KMS-11 (cell line): ENCODE data around the gene ZNF45.

Experiments
- H2AFZ ChIP-seq: fragments of 200-600 bp; sonication (generic); 2 replicates; pipeline ENCODE4 v1.6.1; 2016; ENCODE audit warnings: antibody characterized with exemption, mixed run types, low read depth
- H3K27ac ChIP-seq: fragments of 200-600 bp; sonication (generic); 2 replicates; pipeline ENCODE4 v1.6.1; 2016; ENCODE audit warnings: mild to moderate bottlenecking, mixed run types
- H3K27me3 ChIP-seq: fragments of 200-600 bp; sonication (generic); 2 replicates; pipeline ENCODE4 v1.6.1; 2017; ENCODE audit warnings: mild to moderate bottlenecking, low read depth, mixed run types, moderate library complexity; ENCODE audit not compliant: insufficient read depth
- H3K36me3 ChIP-seq: fragments of 200-600 bp; sonication (generic); 2 replicates; pipeline ENCODE4 v1.6.1; 2017; ENCODE audit warnings: mild to moderate bottlenecking, mixed run types; ENCODE audit not compliant: insufficient read depth
- H3K4me1 ChIP-seq: fragments of 200-600 bp; sonication (generic); 2 replicates; pipeline ENCODE4 v1.6.1; 2016; ENCODE audit warnings: mild to moderate bottlenecking, low read depth, mixed run types; ENCODE audit not compliant: poor library complexity, severe bottlenecking
- H3K4me2 ChIP-seq: fragments of 200-600 bp; sonication (generic); 2 replicates; pipeline ENCODE4 v1.7.0; 2016; ENCODE audit warnings: mild to moderate bottlenecking, mixed run types
- H3K4me3 ChIP-seq: fragments of 200-600 bp; sonication (generic); IDR thresholded peaks from 2 replicates; pipeline ENCODE4 v1.6.1; 2017; ENCODE audit warnings: low read depth, low read length, mixed read lengths; ENCODE audit not compliant: insufficient read depth
- H3K79me2 ChIP-seq: fragments of 200-600 bp; sonication (generic); 2 replicates; pipeline ENCODE4 v1.6.1; 2016; ENCODE audit warnings: low read depth, mixed run types; ENCODE audit not compliant: insufficient read depth
- H3K9ac ChIP-seq: fragments of 200-600 bp; sonication (generic); 2 replicates; pipeline ENCODE4 v1.6.1; 2016; ENCODE audit warnings: mild to moderate bottlenecking, mixed run types
- H4K20me1 ChIP-seq: fragments of 200-600 bp; sonication (generic); 2 replicates; pipeline ENCODE4 v1.6.1; 2016; ENCODE audit warnings: mild to moderate bottlenecking, mixed run types; ENCODE audit not compliant: insufficient read depth
- TF ChIP-seq, protein P1 (sequence below): fragments of 200-600 bp; sonication (generic); conservative IDR thresholded peaks from 2 replicates; pipeline ENCODE4 v1.6.1; 2017; ENCODE audit warnings: low read depth, mild to moderate bottlenecking, antibody characterized with exemption, low read length, moderate library complexity, mixed read lengths

The ZNF45 gene

DNA sequence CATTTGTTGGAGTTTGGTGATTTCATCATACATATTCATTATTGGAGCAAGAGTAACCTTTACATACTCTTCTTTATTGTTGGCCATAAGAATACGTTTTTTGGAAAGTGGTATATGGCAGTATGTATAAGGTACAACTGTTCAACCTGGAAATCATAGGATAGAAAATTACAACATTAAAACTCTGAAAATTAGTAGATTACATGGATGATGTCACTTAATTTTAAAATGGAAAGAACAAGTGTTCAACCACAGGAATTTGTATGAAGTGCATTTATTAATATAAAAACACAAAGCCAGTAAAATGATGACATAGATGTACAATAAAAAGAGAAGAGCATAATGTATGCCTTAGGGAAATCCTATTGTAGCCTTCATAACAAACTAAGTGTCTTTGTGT lies 41.6 kb upstream of the ZNF45 start:
- no peaks in the 10 kb centered on the region for H3K36me3 ChIP-seq
- no peak overlapping the region for H3K4me3 ChIP-seq
- no peaks in the 10 kb centered on the region for H3K79me2 ChIP-seq
- TF ChIP-seq, protein P1, sequence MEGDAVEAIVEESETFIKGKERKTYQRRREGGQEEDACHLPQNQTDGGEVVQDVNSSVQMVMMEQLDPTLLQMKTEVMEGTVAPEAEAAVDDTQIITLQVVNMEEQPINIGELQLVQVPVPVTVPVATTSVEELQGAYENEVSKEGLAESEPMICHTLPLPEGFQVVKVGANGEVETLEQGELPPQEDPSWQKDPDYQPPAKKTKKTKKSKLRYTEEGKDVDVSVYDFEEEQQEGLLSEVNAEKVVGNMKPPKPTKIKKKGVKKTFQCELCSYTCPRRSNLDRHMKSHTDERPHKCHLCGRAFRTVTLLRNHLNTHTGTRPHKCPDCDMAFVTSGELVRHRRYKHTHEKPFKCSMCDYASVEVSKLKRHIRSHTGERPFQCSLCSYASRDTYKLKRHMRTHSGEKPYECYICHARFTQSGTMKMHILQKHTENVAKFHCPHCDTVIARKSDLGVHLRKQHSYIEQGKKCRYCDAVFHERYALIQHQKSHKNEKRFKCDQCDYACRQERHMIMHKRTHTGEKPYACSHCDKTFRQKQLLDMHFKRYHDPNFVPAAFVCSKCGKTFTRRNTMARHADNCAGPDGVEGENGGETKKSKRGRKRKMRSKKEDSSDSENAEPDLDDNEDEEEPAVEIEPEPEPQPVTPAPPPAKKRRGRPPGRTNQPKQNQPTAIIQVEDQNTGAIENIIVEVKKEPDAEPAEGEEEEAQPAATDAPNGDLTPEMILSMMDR = no peak
- H4K20me1 ChIP-seq = no peaks in the 10 kb centered on the region
- H3K27me3 ChIP-seq = no peaks in the 10 kb centered on the region
- no peaks in the 10 kb centered on the region for H3K4me1 ChIP-seq
- no peak overlapping the region for H3K4me2 ChIP-seq
- no peak overlapping the region for H3K9ac ChIP-seq
- H3K27ac ChIP-seq = no peak overlapping the region
- H2AFZ ChIP-seq = no peak overlapping the region

DNA sequence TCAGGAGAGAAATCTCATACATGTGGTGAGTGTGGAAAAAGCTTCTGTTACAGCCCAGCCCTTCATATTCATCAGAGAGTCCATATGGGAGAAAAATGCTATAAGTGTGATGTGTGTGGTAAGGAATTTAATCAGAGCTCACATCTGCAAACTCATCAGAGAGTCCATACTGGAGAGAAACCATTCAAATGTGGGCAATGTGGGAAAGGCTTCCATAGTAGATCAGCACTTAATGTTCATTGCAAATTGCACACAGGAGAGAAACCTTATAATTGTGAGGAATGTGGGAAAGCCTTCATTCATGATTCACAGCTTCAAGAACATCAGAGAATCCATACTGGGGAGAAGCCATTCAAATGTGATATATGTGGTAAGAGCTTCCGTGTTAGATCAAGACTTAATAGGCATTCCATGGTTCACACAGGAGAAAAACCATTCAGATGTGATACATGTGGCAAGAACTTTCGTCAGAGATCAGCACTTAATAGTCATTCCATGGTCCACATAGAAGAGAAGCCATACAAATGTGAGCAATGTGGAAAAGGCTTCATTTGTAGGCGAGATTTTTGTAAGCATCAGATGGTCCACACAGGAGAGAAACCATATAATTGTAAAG lies 31.1 kb upstream of the ZNF45 start:
- Histone ChIP-seq H2AFZ (no peak overlapping the region), H3K79me2 (no peaks in the 10 kb centered on the region), H3K27me3 (no peaks in the 10 kb centered on the region), H3K9ac (no peak overlapping the region), H4K20me1 (no peaks in the 10 kb centered on the region), H3K4me1 (no peaks in the 10 kb centered on the region), H3K4me3 (no peak overlapping the region), H3K4me2 (no peak overlapping the region), H3K36me3 (no peaks in the 10 kb centered on the region), H3K27ac (no peak overlapping the region)
- TF ChIP-seq, protein P1 = no peak

DNA sequence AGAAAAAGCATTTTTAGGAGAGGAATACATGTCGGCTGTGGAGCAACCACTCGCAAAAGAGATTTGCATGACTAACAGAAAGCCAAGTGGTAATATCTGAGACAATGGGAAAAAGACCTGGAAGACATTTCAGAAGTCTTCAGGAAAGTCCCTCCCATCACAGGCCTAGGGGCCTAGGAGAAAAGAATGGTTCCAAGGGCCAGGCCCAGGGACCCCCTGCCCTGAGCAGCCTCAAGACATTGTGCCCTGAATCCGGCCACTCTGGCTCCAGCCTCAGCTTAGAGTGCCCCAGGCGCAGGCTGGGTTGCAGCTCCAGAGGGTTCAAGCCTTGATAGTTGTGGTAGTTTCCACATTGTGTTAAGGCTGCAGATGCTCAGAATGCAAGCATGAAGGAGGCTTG lies 25.3 kb upstream of the ZNF45 start:
- Histone ChIP-seq H3K4me2 (no peak overlapping the region), H3K79me2 (no peaks in the 10 kb centered on the region), H3K36me3 (no peaks in the 10 kb centered on the region), H4K20me1 (no peaks in the 10 kb centered on the region), H3K4me3 (no peak overlapping the region), H3K9ac (no peak overlapping the region), H3K27me3 (no peaks in the 10 kb centered on the region), H3K4me1 (no peaks in the 10 kb centered on the region), H2AFZ (no peak overlapping the region), H3K27ac (no peak overlapping the region)
- TF ChIP-seq, protein P1 = no peak

DNA sequence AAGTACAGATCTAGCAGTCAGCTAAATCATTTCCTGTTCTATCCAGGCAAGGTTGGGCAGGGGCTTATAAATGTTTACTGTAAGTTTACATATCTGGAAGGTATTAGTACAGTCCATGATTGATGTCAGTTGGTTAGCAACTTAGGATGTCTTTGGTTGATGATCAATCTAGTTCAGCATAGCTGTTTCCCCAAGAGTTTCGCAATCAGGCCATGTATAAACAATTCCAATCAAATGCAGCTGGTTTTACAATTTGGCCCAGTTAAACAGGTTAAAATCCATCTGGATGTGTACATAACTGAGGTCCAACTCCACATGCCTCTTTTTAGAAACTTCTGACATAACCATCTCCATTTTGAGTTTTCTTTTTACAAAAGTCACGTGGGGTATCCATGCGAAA lies 22.8 kb upstream of the ZNF45 start:
- Histone ChIP-seq H3K27ac (no peak overlapping the region), H3K4me3 (no peak overlapping the region), H3K4me1 (no peaks in the 10 kb centered on the region), H3K27me3 (no peaks in the 10 kb centered on the region), H3K79me2 (no peaks in the 10 kb centered on the region), H4K20me1 (no peaks in the 10 kb centered on the region), H3K4me2 (no peak overlapping the region), H2AFZ (no peak overlapping the region), H3K36me3 (no peaks in the 10 kb centered on the region), H3K9ac (no peak overlapping the region)
- TF ChIP-seq, protein P1 = no peak
